Right cardiac atrium (tissue), 5 donors: ENCODE results near the gene ADGRB2. TPM values are rescaled to one million over a fixed set of nuclear protein-coding genes. Genes with fewer than 3 reads are reported as not detected.

Source experiments
- ATAC-seq, 2 donors: fragments of 200-7000 bp; cut with Tn5 transposase; one replicate each; pipeline versions ENCODE4 v1.8.0 to v1.9.1; 2020; ENCODE audit warnings: moderate library complexity in 2 of 2, mild to moderate bottlenecking in 1 of 2
- DNase-seq, 3 donors: peaks; one replicate each; pipeline ENCODE4 v3.0.0-alpha.2; 2020
- H3K27ac ChIP-seq: one replicate; pipeline ENCODE4 v1.5.1; 2013; ENCODE audit warnings: mild to moderate bottlenecking, low read length, control low read depth, moderate library complexity
- H3K27me3 ChIP-seq: one replicate; pipeline ENCODE4 v1.6.1; 2013; ENCODE audit not compliant: control insufficient read depth, insufficient read depth
- H3K4me1 ChIP-seq: one replicate; pipeline ENCODE4 v1.6.1; 2013; ENCODE audit warnings: low read length; ENCODE audit not compliant: control insufficient read depth, insufficient read depth
- H3K4me3 ChIP-seq: one replicate; pipeline ENCODE4 v1.5.1; 2013; ENCODE audit warnings: low read length, control low read depth
- H3K9me3 ChIP-seq: one replicate; pipeline ENCODE4 v1.6.1; 2013; ENCODE audit warnings: low read length; ENCODE audit not compliant: control insufficient read depth
- WGBS: extraction: QIAGEN DNeasy Blood & Tissue Kit; methylation state at CpG from one replicate; pipeline ENCODE4 v1.1.7; 2013; 5-methylcytosine and 5-hydroxymethylcytosine counted together
- intact Hi-C, 4 donors: fragments of 100-400 bp; cut with DNase I; formaldehyde crosslinking; loops; one replicate each; pipeline versions ENCODE4 v1.11.0 to v1.14.0; 2022 to 2023
- polyA plus RNA-seq: library from polyadenylated mRNA; stranded (reverse); fragments of 200-250 nt; gene quantifications from one replicate; pipeline ENCODE4 v1.2.3, GENCODE V29; 2013
- total RNA-seq, 4 donors: library from RNA; stranded (reverse); fragmentation: NEBNext Ultra II Directional; extraction: Animal tissue kit (Norgen Biotek cat#: 25700); gene quantifications; one replicate each; pipeline ENCODE4 v1.2.1, GENCODE V29; 2021
- donor health status: healthy with polysubstance abuse.
- donor health status: DM: no; HTN: yes; CAD: no.
- donor health status: DM: no; HTN: no; CAD: no.
- donor health status: DM: no; HTN: yes; CAD: no; lungs with severe emphysema.
- donor health status: DM: yes; HTN: yes; CAD: no.

ADGRB2 gene
- total and polyA plus RNA-seq, 5 donors, result 11.8 to 18.2 (median 13.8) TPM

- Histone ChIP-seq H3K27ac (no peak overlapping the region), H3K4me3 (no peak overlapping the region), H3K27me3 (no peaks in the 10 kb centered on the region), H3K4me1 (no peaks in the 10 kb centered on the region), H3K9me3 (no peaks in the 10 kb centered on the region)
- ATAC-seq (no peak), DNase-seq (peak in 1 of 3 donors; percentile 47)
- intact Hi-C loops, result no loop called here
- WGBS, result 76% methylated on average over 8 of the region's 8 CpGs
Observed at GRCh38 chr1:31688233-31688918, 75.8 kb downstream of the ADGRB2 start.

- ATAC-seq (no peak), DNase-seq (peak in 1 of 3 donors; percentile 32)
- intact Hi-C loops, result no loop called here
- Histone ChIP-seq H3K27me3 (no peaks in the 10 kb centered on the region), H3K27ac (no peak overlapping the region), H3K9me3 (no peaks in the 10 kb centered on the region), H3K4me3 (no peak overlapping the region), H3K4me1 (no peaks in the 10 kb centered on the region)
- 81% methylated on average over 8 of the region's 8 CpGs for whole genome bisulfite sequencing
Observed at GRCh38 chr1:31687601-31688000, 76.5 kb downstream of the ADGRB2 start.

- Histone ChIP-seq H3K9me3 (no peaks in the 10 kb centered on the region), H3K27me3 (no peaks in the 10 kb centered on the region), H3K4me3 (no peak overlapping the region), H3K4me1 (no peaks in the 10 kb centered on the region), H3K27ac (no peak overlapping the region)
- intact Hi-C loops, result no loop called here
- peak in 2 of 3 donors; percentile 4 to 17 for DNase-seq
- 81% methylated on average over 8 of the region's 8 CpGs for WGBS
- no peak for ATAC-seq
Observed at GRCh38 chr1:31685795-31686194, 78.3 kb downstream of the ADGRB2 start.

GRCh38 chr1:31683997-31684396 lies 80.1 kb downstream of the ADGRB2 start:
- Histone ChIP-seq H3K27ac (no peak overlapping the region), H3K27me3 (no peaks in the 10 kb centered on the region), H3K4me1 (no peaks in the 10 kb centered on the region), H3K4me3 (no peak overlapping the region), H3K9me3 (no peaks in the 10 kb centered on the region)
- intact Hi-C loops, result no loop called here
- 77% methylated on average over 11 of the region's 11 CpGs for WGBS
- DNase-seq (peak in 2 of 3 donors; percentile 40 to 64), ATAC-seq (peak in 1 of 2 donors; percentile 11)

- intact Hi-C loops, result no loop called here
- ATAC-seq (no peak), DNase-seq (peak in 1 of 3 donors; percentile 53)
- Histone ChIP-seq H3K27me3 (no peaks in the 10 kb centered on the region), H3K4me1 (no peaks in the 10 kb centered on the region), H3K9me3 (no peaks in the 10 kb centered on the region), H3K27ac (no peak overlapping the region), H3K4me3 (no peak overlapping the region)
- 60% methylated on average over 9 of the region's 9 CpGs for WGBS
Observed at GRCh38 chr1:31681415-31681814, 82.7 kb downstream of the ADGRB2 start.

GRCh38 chr1:31679676-31680230 lies 84.4 kb downstream of the ADGRB2 start:
- ATAC-seq (no peak), DNase-seq (peak in 1 of 3 donors; percentile 43)
- no peaks in the 10 kb centered on the region for H3K4me1 ChIP-seq
- 84% methylated on average over 23 of the region's 23 CpGs for WGBS
- H3K9me3 ChIP-seq, result no peaks in the 10 kb centered on the region
- H3K27ac ChIP-seq, result no peak overlapping the region
- no peak overlapping the region for H3K4me3 ChIP-seq
- intact Hi-C loops, result no loop called here
- H3K27me3 ChIP-seq, result no peaks in the 10 kb centered on the region

- 34% methylated on average over 2 of the region's 2 CpGs for WGBS
- Histone ChIP-seq H3K4me3 (no peak overlapping the region), H3K4me1 (no peaks in the 10 kb centered on the region), H3K27me3 (no peaks in the 10 kb centered on the region), H3K27ac (no peak overlapping the region), H3K9me3 (no peaks in the 10 kb centered on the region)
- DNase-seq (peak in 1 of 3 donors; percentile 2), ATAC-seq (no peak)
- intact Hi-C loops, result no loop called here
Observed at GRCh38 chr1:31679091-31679490, 85.0 kb downstream of the ADGRB2 start.

GRCh38 chr1:31678681-31679080 lies 85.5 kb downstream of the ADGRB2 start:
- WGBS, result 80% methylated on average over 4 of the region's 4 CpGs

GRCh38 chr1:31677949-31678348 lies 86.2 kb downstream of the ADGRB2 start:
- ATAC-seq, result no peak
- 66% methylated on average over 6 of the region's 6 CpGs for WGBS
- H3K27me3 ChIP-seq, result no peaks in the 10 kb centered on the region
- H3K9me3 ChIP-seq, result no peaks in the 10 kb centered on the region
- peak in 1 of 3 donors; percentile 21 for DNase-seq
- H3K27ac ChIP-seq, result no peak overlapping the region
- H3K4me1 ChIP-seq, result peaks cover 2% of the 10 kb centered on the region
- H3K4me3 ChIP-seq, result no peak overlapping the region
- intact Hi-C loops, result no loop called here

More at GRCh38 chr1:31678681-31679080, 85.5 kb downstream of the ADGRB2 start:
- DNase-seq, result no peak
- H3K4me1 ChIP-seq, result peaks cover 2% of the 10 kb centered on the region
- no peaks in the 10 kb centered on the region for H3K9me3 ChIP-seq
- H3K27me3 ChIP-seq, result no peaks in the 10 kb centered on the region
- no peak overlapping the region for H3K27ac ChIP-seq
- no peak overlapping the region for H3K4me3 ChIP-seq
- ATAC-seq, result no peak
- intact Hi-C loops, result no loop called here

GRCh38 chr1:31677401-31677800 lies 86.7 kb downstream of the ADGRB2 start:
- WGBS, result 76% methylated on average over 3 of the region's 3 CpGs
- no peaks in the 10 kb centered on the region for H3K9me3 ChIP-seq

More at GRCh38 chr1:31677401-31677800, 86.7 kb downstream of the ADGRB2 start:
- H3K27me3 ChIP-seq, result no peaks in the 10 kb centered on the region
- DNase-seq (no peak), ATAC-seq (no peak)
- no peak overlapping the region for H3K27ac ChIP-seq
- intact Hi-C loops, result no loop called here
- peaks cover 2% of the 10 kb centered on the region for H3K4me1 ChIP-seq
- H3K4me3 ChIP-seq, result no peak overlapping the region
